Activated naive CD4-positive, alpha-beta T cell treated with anti-CD3 and anti-CD28 coated beads, Interleukin-2, amount 50 U/mL, for 16 hours (primary cell): Measurements from ENCODE around the gene TAF1.
"Not testable (repeated sequence)": the region's sequence is repeated elsewhere in the genome, so short reads cannot be mapped to it uniquely, and the experiment has no call there.

ENCODE experiments used
- DNase-seq: peaks from one replicate; pipeline ENCODE4 v3.0.0-alpha.2; 2020

The TAF1 gene, protein sequence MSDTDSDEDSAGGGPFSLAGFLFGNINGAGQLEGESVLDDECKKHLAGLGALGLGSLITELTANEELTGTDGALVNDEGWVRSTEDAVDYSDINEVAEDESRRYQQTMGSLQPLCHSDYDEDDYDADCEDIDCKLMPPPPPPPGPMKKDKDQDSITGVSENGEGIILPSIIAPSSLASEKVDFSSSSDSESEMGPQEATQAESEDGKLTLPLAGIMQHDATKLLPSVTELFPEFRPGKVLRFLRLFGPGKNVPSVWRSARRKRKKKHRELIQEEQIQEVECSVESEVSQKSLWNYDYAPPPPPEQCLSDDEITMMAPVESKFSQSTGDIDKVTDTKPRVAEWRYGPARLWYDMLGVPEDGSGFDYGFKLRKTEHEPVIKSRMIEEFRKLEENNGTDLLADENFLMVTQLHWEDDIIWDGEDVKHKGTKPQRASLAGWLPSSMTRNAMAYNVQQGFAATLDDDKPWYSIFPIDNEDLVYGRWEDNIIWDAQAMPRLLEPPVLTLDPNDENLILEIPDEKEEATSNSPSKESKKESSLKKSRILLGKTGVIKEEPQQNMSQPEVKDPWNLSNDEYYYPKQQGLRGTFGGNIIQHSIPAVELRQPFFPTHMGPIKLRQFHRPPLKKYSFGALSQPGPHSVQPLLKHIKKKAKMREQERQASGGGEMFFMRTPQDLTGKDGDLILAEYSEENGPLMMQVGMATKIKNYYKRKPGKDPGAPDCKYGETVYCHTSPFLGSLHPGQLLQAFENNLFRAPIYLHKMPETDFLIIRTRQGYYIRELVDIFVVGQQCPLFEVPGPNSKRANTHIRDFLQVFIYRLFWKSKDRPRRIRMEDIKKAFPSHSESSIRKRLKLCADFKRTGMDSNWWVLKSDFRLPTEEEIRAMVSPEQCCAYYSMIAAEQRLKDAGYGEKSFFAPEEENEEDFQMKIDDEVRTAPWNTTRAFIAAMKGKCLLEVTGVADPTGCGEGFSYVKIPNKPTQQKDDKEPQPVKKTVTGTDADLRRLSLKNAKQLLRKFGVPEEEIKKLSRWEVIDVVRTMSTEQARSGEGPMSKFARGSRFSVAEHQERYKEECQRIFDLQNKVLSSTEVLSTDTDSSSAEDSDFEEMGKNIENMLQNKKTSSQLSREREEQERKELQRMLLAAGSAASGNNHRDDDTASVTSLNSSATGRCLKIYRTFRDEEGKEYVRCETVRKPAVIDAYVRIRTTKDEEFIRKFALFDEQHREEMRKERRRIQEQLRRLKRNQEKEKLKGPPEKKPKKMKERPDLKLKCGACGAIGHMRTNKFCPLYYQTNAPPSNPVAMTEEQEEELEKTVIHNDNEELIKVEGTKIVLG (N-terminal part only)

GRCh38 chrX:71365875-71366673 is at the start of gene TAF1:
Gene TAF1 (plus strand): TSS chrX:71366357. CDS start chrX:71366375, 18 bp downstream.
- peak; percentile 90 for DNase-seq

DNA sequence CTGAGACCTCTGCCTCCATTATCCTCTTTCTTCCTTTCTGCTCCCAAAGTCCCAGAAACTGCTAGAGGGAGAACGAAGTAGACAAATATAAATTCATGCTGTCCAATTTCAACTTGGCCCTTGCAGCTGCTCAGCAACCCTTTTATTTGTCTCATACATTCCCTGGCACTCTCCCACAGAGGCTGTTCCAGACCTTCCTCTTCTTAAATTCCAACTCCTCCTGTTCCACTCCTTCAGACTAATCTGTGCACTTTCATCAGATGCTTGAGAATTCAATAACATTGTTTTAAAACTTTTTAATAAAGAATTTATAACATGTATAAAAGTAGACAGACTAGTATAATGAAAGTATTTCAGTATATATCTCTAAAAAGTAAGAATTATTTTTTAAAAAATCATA is 49.2 kb upstream of the TAF1 start:
- DNase-seq = not testable (repeated sequence)

GRCh38 chrX:71320126-71320525 is 46.0 kb upstream of the TAF1 start:
- no peak for DNase-seq

- DNase-seq = no peak
Measured at GRCh38 chrX:71321731-71322130, 44.4 kb upstream of the TAF1 start.

- not testable (repeated sequence) for DNase-seq
Measured at GRCh38 chrX:71324452-71324851, 41.7 kb upstream of the TAF1 start.

GRCh38 chrX:71326394-71326793 is 39.8 kb upstream of the TAF1 start:
- DNase-seq = no peak

- DNase-seq = not testable (repeated sequence)
Measured at GRCh38 chrX:71349151-71349665, 16.9 kb upstream of the TAF1 start.

DNA sequence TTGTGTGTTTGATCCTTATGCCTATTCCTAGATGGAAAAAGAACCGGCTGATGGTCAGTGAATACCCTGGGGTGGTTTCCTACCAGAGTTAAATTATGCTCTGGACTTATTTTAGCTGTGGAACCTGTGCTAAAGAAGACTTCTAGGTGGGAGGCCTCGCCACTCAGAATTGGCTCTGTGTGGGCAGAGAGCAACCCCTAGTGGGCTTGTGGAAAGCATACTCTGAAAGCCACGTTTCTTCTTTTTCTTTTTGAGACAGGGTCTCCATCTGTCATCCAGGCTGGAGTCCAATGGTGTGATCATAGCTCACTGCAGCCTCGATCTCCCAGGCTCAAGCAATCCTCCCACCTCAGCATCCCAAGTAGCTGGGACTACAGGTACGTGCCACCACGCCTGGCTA is 16.3 kb upstream of the TAF1 start:
- DNase-seq = not testable (repeated sequence)

DNA sequence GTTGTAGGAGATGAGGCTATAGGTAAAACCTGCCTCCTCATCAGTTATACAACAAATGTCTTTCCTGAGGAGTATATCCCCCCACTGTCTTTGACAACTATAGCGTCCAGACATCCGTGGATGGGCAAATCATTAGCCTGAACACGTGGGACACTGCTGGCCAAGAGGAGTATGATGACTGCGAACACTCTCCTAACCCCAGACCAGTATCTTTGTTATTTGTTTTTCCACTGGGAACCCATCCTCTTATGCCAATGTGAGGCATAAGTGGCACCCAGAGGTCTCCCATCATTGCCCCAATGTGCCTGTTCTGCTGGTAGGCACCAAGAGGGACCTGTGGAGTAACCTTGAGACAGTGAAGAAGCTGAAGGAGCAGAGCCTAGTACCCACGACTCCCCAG is 13.7 kb upstream of the TAF1 start:
- DNase-seq = not testable (repeated sequence)

- no peak for DNase-seq
Measured at GRCh38 chrX:71364221-71364620, 1.9 kb upstream of the TAF1 start.

GRCh38 chrX:71365356-71365874 is 742 bp upstream of the TAF1 start:
- DNase-seq = no peak

- DNase-seq = peak; percentile 43
Measured at GRCh38 chrX:71366674-71367256, 608 bp downstream of the TAF1 start.

DNA sequence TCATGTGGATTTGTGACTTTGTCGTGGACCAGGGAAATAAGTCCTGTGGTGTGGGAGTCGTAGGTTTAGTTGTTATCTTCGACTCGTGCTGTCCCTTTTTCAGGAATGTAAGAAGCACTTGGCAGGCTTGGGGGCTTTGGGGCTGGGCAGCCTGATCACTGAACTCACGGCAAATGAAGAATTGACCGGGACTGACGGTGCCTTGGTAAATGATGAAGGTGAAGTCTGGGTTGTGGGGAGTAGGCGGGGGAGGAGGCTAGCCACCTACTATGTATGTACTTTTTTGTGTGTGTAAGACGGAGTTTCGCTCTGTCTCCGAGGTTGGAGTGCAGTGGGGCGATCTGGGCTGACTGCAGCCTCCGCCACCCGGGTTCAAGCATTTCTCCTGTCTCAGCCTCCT is 1.2 kb downstream of the TAF1 start:
- peak; percentile 12 for DNase-seq

GRCh38 chrX:71372388-71372787 is 6.2 kb downstream of the TAF1 start:
- no peak for DNase-seq

DNA sequence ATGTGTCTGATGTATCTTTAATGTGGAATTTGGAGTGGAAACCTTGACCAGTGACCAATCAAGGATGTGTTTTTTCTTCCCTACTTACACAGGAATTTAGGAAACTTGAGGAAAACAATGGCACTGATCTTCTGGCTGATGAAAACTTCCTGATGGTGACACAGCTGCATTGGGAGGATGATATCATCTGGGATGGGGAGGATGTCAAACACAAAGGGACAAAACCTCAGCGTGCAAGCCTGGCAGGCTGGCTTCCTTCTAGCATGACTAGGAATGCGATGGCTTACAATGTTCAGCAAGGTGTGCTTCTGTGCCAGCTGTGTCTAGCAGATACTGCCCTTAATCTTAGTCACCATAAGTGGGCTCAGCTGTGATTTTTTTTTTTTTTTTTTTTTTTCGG is 12.6 kb downstream of the TAF1 start:
- no peak for DNase-seq

DNA sequence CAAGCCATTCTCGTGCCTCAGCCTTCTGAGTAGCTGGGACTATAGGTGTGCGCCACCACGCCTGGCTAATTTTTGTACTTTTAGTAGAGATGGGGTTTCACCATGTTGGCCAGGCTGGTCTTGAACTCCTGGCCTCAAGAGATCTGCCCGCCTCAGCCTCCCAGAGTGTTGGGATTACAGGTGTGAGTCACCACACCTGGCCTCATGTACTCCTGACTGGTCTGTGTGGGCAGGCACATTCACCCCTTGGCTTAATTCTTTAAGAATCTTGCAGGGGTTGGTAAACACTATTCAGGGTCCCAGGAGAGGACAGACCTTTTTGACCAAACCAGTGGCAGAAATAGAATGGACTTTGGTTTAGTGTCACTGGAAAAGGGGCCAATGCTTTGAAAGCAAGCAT is 25.6 kb downstream of the TAF1 start:
- not testable (repeated sequence) for DNase-seq

- no peak for DNase-seq
Measured at GRCh38 chrX:71393919-71394318, 27.8 kb downstream of the TAF1 start.

DNA sequence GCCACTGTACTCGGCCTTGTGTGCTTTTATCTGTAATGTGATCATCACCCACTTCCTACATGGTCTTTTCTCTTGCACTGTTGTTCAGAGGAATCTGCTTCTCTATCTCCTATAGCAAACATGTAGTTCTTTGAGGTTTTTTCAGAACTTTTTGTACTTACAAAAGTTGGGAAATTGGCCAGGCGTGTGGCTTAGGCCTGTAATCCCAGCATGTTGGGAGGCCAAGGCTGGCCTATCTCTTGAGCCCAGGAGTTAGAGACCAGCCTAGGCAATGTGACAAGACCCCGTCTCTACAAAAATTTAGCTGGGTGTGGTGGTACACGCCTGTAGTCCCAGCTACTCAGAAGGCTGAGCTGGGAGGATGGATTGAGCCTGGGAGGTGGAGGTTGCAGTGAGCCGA is 30.4 kb downstream of the TAF1 start:
- DNase-seq = no peak

DNA sequence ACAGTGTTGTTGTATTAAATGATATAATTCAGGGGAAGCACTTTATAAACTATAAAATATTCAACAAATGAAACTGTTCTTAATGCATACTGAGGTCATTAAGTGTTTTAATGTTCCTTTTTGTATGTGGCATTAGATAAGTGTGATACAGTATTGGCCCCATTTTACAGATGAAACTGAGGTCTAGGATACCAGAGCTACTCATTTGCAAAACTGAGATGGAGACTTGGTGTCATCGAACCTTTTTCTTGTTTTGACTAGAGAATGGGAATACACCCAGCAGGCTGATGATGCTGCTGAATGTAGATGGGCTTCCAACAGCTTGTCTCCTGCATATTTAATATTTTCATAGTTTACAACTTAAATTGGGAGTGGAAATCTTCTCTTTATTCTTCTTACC is 34.6 kb downstream of the TAF1 start:
- DNase-seq = no peak

DNA sequence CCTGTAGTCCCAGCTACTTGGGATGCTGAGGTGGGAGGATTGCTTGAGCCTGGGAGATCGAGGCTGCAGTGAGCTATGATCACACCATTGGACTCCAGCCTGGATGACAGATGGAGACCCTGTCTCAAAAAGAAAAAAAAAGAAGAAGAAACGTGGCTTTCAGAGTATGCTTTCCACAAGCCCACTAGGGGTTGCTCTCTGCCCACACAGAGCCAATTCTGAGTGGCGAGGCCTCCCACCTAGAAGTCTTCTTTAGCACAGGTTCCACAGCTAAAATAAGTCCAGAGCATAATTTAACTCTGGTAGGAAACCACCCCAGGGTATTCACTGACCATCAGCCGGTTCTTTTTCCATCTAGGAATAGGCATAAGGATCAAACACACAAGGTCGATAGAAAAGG is 50.1 kb downstream of the TAF1 start:
- DNase-seq = not testable (repeated sequence)

- DNase-seq = no peak
Measured at GRCh38 chrX:71420686-71421085, 54.5 kb downstream of the TAF1 start.
